Measurements from ENCODE around the gene CARD9. TPM values are rescaled to one million over a fixed set of nuclear protein-coding genes. Genes with fewer than 3 reads are reported as not detected.

The CARD9 gene
- total and polyA plus RNA-seq, 2 experiments from 2014 or later = 0.11 to 0.60 TPM

DNA sequence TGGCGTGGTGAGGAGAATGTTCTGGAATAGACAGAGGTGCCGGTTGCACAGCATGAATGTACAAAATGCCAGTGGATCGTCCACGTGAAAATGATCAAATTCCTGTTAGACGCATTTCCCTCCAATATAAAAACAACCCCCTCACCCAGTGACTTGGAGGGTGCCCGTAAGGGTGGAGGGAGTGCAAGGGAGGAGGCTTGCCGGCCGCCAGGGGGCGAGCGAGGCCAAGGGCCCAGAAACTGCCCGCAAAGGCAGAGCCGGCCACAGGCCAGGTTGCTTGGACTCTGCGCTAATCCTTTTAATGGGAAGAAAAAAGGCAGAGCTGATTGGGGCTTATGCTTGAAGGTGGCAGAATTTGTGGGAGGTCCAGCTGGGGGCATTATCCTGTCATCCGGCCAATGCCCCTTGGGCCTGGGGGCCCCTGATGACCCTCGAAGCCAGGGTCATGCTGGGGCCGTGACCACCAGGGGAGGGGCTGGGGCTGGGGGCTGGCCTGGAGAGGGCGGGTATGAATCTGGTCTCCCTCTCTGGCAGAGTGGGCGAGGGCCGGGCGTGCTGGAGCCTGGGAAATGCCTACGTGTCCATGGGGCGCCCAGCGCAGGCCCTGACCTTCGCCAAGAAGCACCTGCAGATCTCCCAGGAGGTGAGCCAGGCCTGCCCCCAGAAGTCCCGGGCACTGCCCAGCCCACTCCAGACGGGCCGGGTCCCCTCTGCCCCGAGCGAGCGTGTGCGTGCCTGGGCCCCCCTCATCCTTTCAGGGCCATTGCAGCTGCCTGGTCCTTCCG, 34.1 kb downstream of the CARD9 start:
- no peaks in the 10 kb centered on the region for H3K9me3 ChIP-seq (ENCODE audit: low read depth)
- DNase-seq = peak; percentile 64
- no peaks in the 10 kb centered on the region for H4K20me1 ChIP-seq (ENCODE audit: insufficient read depth)
- H3K9me2 ChIP-seq (ENCODE audit: insufficient read depth) = no peaks in the 10 kb centered on the region
- H3K4me1 ChIP-seq (ENCODE audit: insufficient read depth) = no peaks in the 10 kb centered on the region
- no peak overlapping the region for H3K4me2 ChIP-seq (ENCODE audit: unreplicated experiment)
- no peaks in the 10 kb centered on the region for H3K27me3 ChIP-seq (replicated peaks; ENCODE audit: insufficient read depth)
- 0 out of 2 replicates have a peak, but pooled peaks cover under 1% of the 10 kb centered on the region for H3K79me2 ChIP-seq (ENCODE audit: insufficient read depth)
- H3K27ac ChIP-seq = no peak overlapping the region
- H3K4me3 ChIP-seq = no peak overlapping the region
- in situ Hi-C loops (cut with MboI) = no loop called here
- H2AFZ ChIP-seq = no peak overlapping the region
- no peak for TF ChIP-seq EZH2phosphoT487 (IDR thresholded peaks at IDR 0.05; ENCODE audit: insufficient read depth, low read depth)
- no peak for TF ChIP-seq EZH2 (IDR thresholded peaks at IDR 0.05; ENCODE audit: insufficient read depth, poor library complexity, severe bottlenecking)
- peaks cover 2% of the 10 kb centered on the region; the same call in 1 of the 2 replicates for H3F3A ChIP-seq (ENCODE audit: insufficient read depth)
- WGBS, 2 experiments (ENCODE audit: low coverage in 1 of 2, low lambda C conversion rate in 2 of 2, missing lambda C conversion rate in 2 of 2) = 81 to 85% methylated on average over 22 to 32 of the region's 32 CpGs
- H3K36me3 ChIP-seq (ENCODE audit: low read depth) = no peaks in the 10 kb centered on the region; the same call in 1 of the 2 replicates
- no peak overlapping the region for H3K9ac ChIP-seq

GRCh38 chr9:136338511-136338910, 35.0 kb downstream of the CARD9 start:
- H3K27me3 ChIP-seq (replicated peaks; ENCODE audit: insufficient read depth) = no peaks in the 10 kb centered on the region
- WGBS, 2 experiments (ENCODE audit: low coverage in 1 of 2, low lambda C conversion rate in 2 of 2, missing lambda C conversion rate in 2 of 2) = 93 to 97% methylated on average over 20 to 24 of the region's 25 CpGs
- H3F3A ChIP-seq (ENCODE audit: insufficient read depth) = no peaks in the 10 kb centered on the region
- TF ChIP-seq EZH2phosphoT487 (IDR thresholded peaks at IDR 0.05; ENCODE audit: insufficient read depth, low read depth) (no peak), EZH2 (IDR thresholded peaks at IDR 0.05; ENCODE audit: insufficient read depth, poor library complexity, severe bottlenecking) (no peak)
- no peak overlapping the region for H3K4me3 ChIP-seq
- no peak overlapping the region for H3K9ac ChIP-seq
- H3K36me3 ChIP-seq (ENCODE audit: low read depth) = no peaks in the 10 kb centered on the region; the same call in 1 of the 2 replicates
- H3K9me3 ChIP-seq (ENCODE audit: low read depth) = no peaks in the 10 kb centered on the region
- no peak for DNase-seq
- H3K4me2 ChIP-seq (ENCODE audit: unreplicated experiment) = no peak overlapping the region
- peaks cover 10% of the 10 kb centered on the region for H3K79me2 ChIP-seq (ENCODE audit: insufficient read depth)
- H2AFZ ChIP-seq = no peak overlapping the region
- in situ Hi-C loops (cut with MboI) = no loop called here
- no peaks in the 10 kb centered on the region for H3K9me2 ChIP-seq (ENCODE audit: insufficient read depth)
- H3K27ac ChIP-seq = no peak overlapping the region
- H4K20me1 ChIP-seq (ENCODE audit: insufficient read depth) = no peaks in the 10 kb centered on the region
- H3K4me1 ChIP-seq (ENCODE audit: insufficient read depth) = no peaks in the 10 kb centered on the region

DNA sequence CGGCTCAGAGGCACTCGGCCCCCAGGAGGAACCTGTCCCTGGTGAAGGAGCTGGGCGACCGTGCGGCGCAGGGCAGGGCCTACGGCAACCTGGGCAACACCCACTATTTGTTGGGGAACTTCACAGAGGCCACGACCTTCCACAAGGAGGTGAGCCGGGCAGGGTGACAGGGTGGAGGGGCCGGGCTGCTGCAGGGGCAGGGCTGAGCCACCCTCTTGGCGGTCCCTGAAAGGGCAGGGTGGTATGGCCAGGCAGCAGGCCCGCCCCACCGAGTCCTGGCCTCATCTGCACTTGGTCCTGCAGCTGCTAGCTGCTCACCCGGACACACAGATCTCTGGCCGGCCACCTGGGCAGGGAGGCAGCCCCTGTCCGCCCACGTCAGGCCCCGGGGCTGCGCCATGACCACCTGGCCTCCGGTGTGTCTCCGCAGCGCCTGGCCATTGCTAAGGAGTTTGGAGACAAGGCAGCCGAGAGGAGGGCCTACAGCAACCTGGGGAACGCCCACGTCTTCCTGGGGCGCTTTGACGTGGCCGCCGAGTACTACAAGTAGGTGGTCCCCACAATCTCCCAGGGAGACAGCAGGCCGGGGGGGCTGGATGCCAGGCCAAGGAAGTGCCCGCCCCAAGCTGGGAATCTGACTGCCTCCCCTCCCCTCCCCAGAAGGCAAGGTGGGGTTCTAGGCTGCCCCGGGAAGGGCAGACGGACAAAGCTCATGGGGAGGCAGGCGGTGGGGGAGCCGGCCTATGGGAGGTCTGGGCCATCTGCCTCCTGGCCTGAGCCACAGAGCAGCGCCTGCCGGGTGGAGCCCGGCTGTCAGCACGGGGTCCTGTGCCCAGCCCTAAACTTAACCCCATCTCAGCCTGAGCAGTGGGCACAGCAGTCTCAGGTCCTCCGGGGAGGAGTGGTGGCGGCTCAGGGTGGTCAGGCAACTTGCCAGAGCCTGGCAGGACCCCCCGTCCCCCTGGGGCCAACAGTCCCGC, 35.8 kb downstream of the CARD9 start:
- no peaks in the 10 kb centered on the region; the same call in 1 of the 2 replicates for H3K36me3 ChIP-seq (ENCODE audit: low read depth)
- in situ Hi-C loops (cut with MboI) = no loop called here
- no peaks in the 10 kb centered on the region for H3F3A ChIP-seq (ENCODE audit: insufficient read depth)
- H3K9me2 ChIP-seq (ENCODE audit: insufficient read depth) = no peaks in the 10 kb centered on the region
- H3K4me1 ChIP-seq (ENCODE audit: insufficient read depth) = no peaks in the 10 kb centered on the region
- no peak for DNase-seq
- H3K9ac ChIP-seq = no peak overlapping the region
- H4K20me1 ChIP-seq (ENCODE audit: insufficient read depth) = no peaks in the 10 kb centered on the region
- WGBS, 2 experiments (ENCODE audit: low coverage in 1 of 2, low lambda C conversion rate in 2 of 2, missing lambda C conversion rate in 2 of 2) = 85 to 88% methylated on average over 40 to 43 of the region's 43 CpGs
- no peak for TF ChIP-seq EZH2phosphoT487 (IDR thresholded peaks at IDR 0.05; ENCODE audit: insufficient read depth, low read depth)
- TF ChIP-seq EZH2 (IDR thresholded peaks at IDR 0.05; ENCODE audit: insufficient read depth, poor library complexity, severe bottlenecking) = no peak
- no peaks in the 10 kb centered on the region for H3K27me3 ChIP-seq (replicated peaks; ENCODE audit: insufficient read depth)
- H3K9me3 ChIP-seq (ENCODE audit: low read depth) = no peaks in the 10 kb centered on the region
- H3K4me2 ChIP-seq (ENCODE audit: unreplicated experiment) = no peak overlapping the region
- no peak overlapping the region for H3K4me3 ChIP-seq
- no peak overlapping the region for H2AFZ ChIP-seq
- H3K27ac ChIP-seq = no peak overlapping the region
- H3K79me2 ChIP-seq (ENCODE audit: insufficient read depth) = peaks cover 18% of the 10 kb centered on the region

- peaks cover 26% of the 10 kb centered on the region for H3K79me2 ChIP-seq (ENCODE audit: insufficient read depth)
- H3K4me3 ChIP-seq = no peak overlapping the region
- no peaks in the 10 kb centered on the region for H3K9me3 ChIP-seq (ENCODE audit: low read depth)
- H3K4me1 ChIP-seq (ENCODE audit: insufficient read depth) = no peaks in the 10 kb centered on the region
- no peaks in the 10 kb centered on the region for H3K27me3 ChIP-seq (replicated peaks; ENCODE audit: insufficient read depth)
- no peaks in the 10 kb centered on the region for H3K9me2 ChIP-seq (ENCODE audit: insufficient read depth)
- no peak overlapping the region for H3K9ac ChIP-seq
- H3K36me3 ChIP-seq (ENCODE audit: low read depth) = no peaks in the 10 kb centered on the region; the same call in 1 of the 2 replicates
- H4K20me1 ChIP-seq (ENCODE audit: insufficient read depth) = no peaks in the 10 kb centered on the region
- in situ Hi-C loops (cut with MboI) = no loop called here
- no peak for DNase-seq
- no peaks in the 10 kb centered on the region for H3F3A ChIP-seq (ENCODE audit: insufficient read depth)
- no peak overlapping the region for H3K4me2 ChIP-seq (ENCODE audit: unreplicated experiment)
- H2AFZ ChIP-seq = no peak overlapping the region
- H3K27ac ChIP-seq = no peak overlapping the region
- TF ChIP-seq EZH2phosphoT487 (IDR thresholded peaks at IDR 0.05; ENCODE audit: insufficient read depth, low read depth) = no peak
- TF ChIP-seq EZH2 (IDR thresholded peaks at IDR 0.05; ENCODE audit: insufficient read depth, poor library complexity, severe bottlenecking) = no peak
- WGBS, 2 experiments (ENCODE audit: low coverage in 1 of 2, low lambda C conversion rate in 2 of 2, missing lambda C conversion rate in 2 of 2) = 90 to 93% methylated on average over 17 to 23 of the region's 23 CpGs
Measured at GRCh38 chr9:136336881-136337280, 36.6 kb downstream of the CARD9 start.
